Fibroblast of skin of right quadriceps (primary cell): ENCODE measurements around the gene SPAG8.

Experiments used
- DNase-seq: peaks from one replicate; pipeline ENCODE4 v3.0.0-alpha.2; 2013

SPAG8 gene

GRCh38 chr9:35812025-35812602 lies at the start of gene SPAG8:
SPAG8 (minus strand) TSS chr9:35812262; CDS start chr9:35812147, 115 bp downstream.
- DNase-seq = peak; percentile 94

GRCh38 chr9:35861161-35861897 lies 49.3 kb upstream of the SPAG8 start:
- no peak for DNase-seq

GRCh38 chr9:35859990-35860339 lies 47.9 kb upstream of the SPAG8 start:
- no peak for DNase-seq

GRCh38 chr9:35859310-35859989 lies 47.4 kb upstream of the SPAG8 start:
- peak; percentile 28 for DNase-seq

GRCh38 chr9:35858458-35858857 lies 46.4 kb upstream of the SPAG8 start:
- DNase-seq = no peak

- DNase-seq = no peak
Measured at GRCh38 chr9:35856882-35857281, 44.8 kb upstream of the SPAG8 start.

GRCh38 chr9:35856206-35856605 lies 44.1 kb upstream of the SPAG8 start:
- DNase-seq = no peak

GRCh38 chr9:35854091-35854762 lies 42.2 kb upstream of the SPAG8 start:
- no peak for DNase-seq

GRCh38 chr9:35852876-35853865 lies 41.1 kb upstream of the SPAG8 start:
- no peak for DNase-seq

GRCh38 chr9:35852267-35852815 lies 40.3 kb upstream of the SPAG8 start:
- no peak for DNase-seq

GRCh38 chr9:35847792-35848572 lies 35.9 kb upstream of the SPAG8 start:
- DNase-seq = peak; percentile 83

- no peak for DNase-seq
Measured at GRCh38 chr9:35845824-35846771, 34.0 kb upstream of the SPAG8 start.

- DNase-seq = peak; percentile 92
Measured at GRCh38 chr9:35844628-35845270, 32.7 kb upstream of the SPAG8 start.

GRCh38 chr9:35842795-35843194 lies 30.7 kb upstream of the SPAG8 start:
- no peak for DNase-seq

GRCh38 chr9:35842020-35842745 lies 30.1 kb upstream of the SPAG8 start:
- DNase-seq = peak; percentile 23

- no peak for DNase-seq
Measured at GRCh38 chr9:35841645-35841900, 29.5 kb upstream of the SPAG8 start.

GRCh38 chr9:35840881-35841644 lies 29.0 kb upstream of the SPAG8 start:
- no peak for DNase-seq

- no peak for DNase-seq
Measured at GRCh38 chr9:35839926-35840325, 27.9 kb upstream of the SPAG8 start.
